Ammon's horn (tissue), 1 donor: ENCODE results near the gene ALMS1.
"Not testable (repeated sequence)": the region's sequence is repeated elsewhere in the genome, so short reads cannot be mapped to it uniquely, and the experiment has no call there.

Experiments
- DNase-seq: peaks from one replicate; pipeline ENCODE4 v3.0.0-alpha.2; 2016; ENCODE audit warnings: low spot score

ALMS1 gene

GRCh38 chr2:73516033-73516432 lies 130.4 kb downstream of the ALMS1 start:
- DNase-seq = no peak

- DNase-seq = no peak
These were observed 143.1 kb downstream of the ALMS1 start for GRCh38 chr2:73528688-73529087.

- DNase-seq = not testable (repeated sequence)
These were observed 145.1 kb downstream of the ALMS1 start for GRCh38 chr2:73530773-73531172.

- no peak for DNase-seq
These were observed 146.7 kb downstream of the ALMS1 start for GRCh38 chr2:73532381-73532780.

GRCh38 chr2:73536133-73536840 lies 150.7 kb downstream of the ALMS1 start:
- no peak for DNase-seq

- not testable (repeated sequence) for DNase-seq
These were observed 175.2 kb downstream of the ALMS1 start for GRCh38 chr2:73560875-73561274.

GRCh38 chr2:73561422-73561821 lies 175.8 kb downstream of the ALMS1 start:
- DNase-seq = no peak

GRCh38 chr2:73564986-73565385 lies 179.3 kb downstream of the ALMS1 start:
- DNase-seq = no peak

- DNase-seq = no peak
These were observed 180.7 kb downstream of the ALMS1 start for GRCh38 chr2:73566288-73566878.

GRCh38 chr2:73575261-73575660 lies 189.6 kb downstream of the ALMS1 start:
- DNase-seq = no peak

- no peak for DNase-seq
These were observed 196.7 kb downstream of the ALMS1 start for GRCh38 chr2:73582364-73582763.

GRCh38 chr2:73588177-73588576 lies 202.5 kb downstream of the ALMS1 start:
- DNase-seq = peak; percentile 33

- DNase-seq = no peak
These were observed 208.0 kb downstream of the ALMS1 start for GRCh38 chr2:73593680-73594079.

- DNase-seq = no peak
These were observed 208.6 kb downstream of the ALMS1 start for GRCh38 chr2:73594251-73594650.

GRCh38 chr2:73601780-73602179 lies 216.1 kb downstream of the ALMS1 start:
- DNase-seq = no peak

GRCh38 chr2:73603099-73603588 lies 217.5 kb downstream of the ALMS1 start:
- not testable (repeated sequence) for DNase-seq

GRCh38 chr2:73604589-73604988 lies 219.0 kb downstream of the ALMS1 start:
- DNase-seq = not testable (repeated sequence)

- DNase-seq = no peak
These were observed 224.5 kb downstream of the ALMS1 start for GRCh38 chr2:73610111-73610510.

- no peak for DNase-seq
These were observed 225.6 kb downstream of the ALMS1 start for GRCh38 chr2:73611193-73611592.

GRCh38 chr2:73611867-73612266 lies 226.2 kb downstream of the ALMS1 start:
- no peak for DNase-seq

- no peak for DNase-seq
These were observed 228.5 kb downstream of the ALMS1 start for GRCh38 chr2:73614105-73614504.

GRCh38 chr2:73614997-73615396 lies 229.4 kb downstream of the ALMS1 start:
- no peak for DNase-seq

GRCh38 chr2:73619925-73620324 lies 234.3 kb downstream of the ALMS1 start:
- DNase-seq = not testable (repeated sequence)

- DNase-seq = not testable (repeated sequence)
These were observed 238.4 kb downstream of the ALMS1 start for GRCh38 chr2:73624036-73624435.
